ENCODE data around the gene LDB3.

- no peak for TF ChIP-seq CTCF (IDR thresholded peaks at IDR 0.05; ENCODE audit: low read length)
- TF ChIP-seq EZH2phosphoT487 (IDR thresholded peaks at IDR 0.05; ENCODE audit: low read length): no peak
- TF ChIP-seq EZH2 (optimal IDR thresholded peaks at IDR 0.05; ENCODE audit: low read depth, low read length): no peak
These were observed 39.9 kb downstream of the LDB3 start for GRCh38 chr10:86708068-86708782.
